Naive thymus-derived CD8-positive, alpha-beta T cell (primary cell): ENCODE results near the gene BAHCC1. TPM values are rescaled to one million over a fixed set of nuclear protein-coding genes. Genes with fewer than 3 reads are reported as not detected.
"Not testable (repeated sequence)": the region's sequence is repeated elsewhere in the genome, so short reads cannot be mapped to it uniquely, and the experiment has no call there.

Experiments used
- ATAC-seq, 2 donors: fragments of 150-1000 bp; cut with Tn5 transposase in 1 of 2; sonication (Bioruptor Pico), chemical (Tn5 transposase) in 1 of 2; 1 replicate in 1 of 2; 2 replicates in 1 of 2; pipeline ENCODE4 v1.10.0; 2021; ENCODE audit warnings: mild to moderate bottlenecking in 2 of 2, moderate library complexity in 2 of 2
- POLR2A ChIA-PET: fragments of 350-600 bp; sonication (Branson Sonifier 250); formaldehyde crosslinking; loops from one replicate; lab custom pipeline; 2021; ENCODE audit warnings: antibody characterized with exemption; lab: Charles Lee
- DNase-seq, 10 donors: peaks; one replicate each; pipeline versions ENCODE4 v3.0.0 to v3.0.0-alpha.2; 2020 to 2022
- H3K27ac Mint-ChIP-seq, 10 donors: one replicate each; pipeline ENCODE4 v1.8.0; 2020 to 2022; ENCODE audit warnings: mild to moderate bottlenecking in 10 of 10, mixed read lengths in 10 of 10, moderate library complexity in 4 of 10, inconsistent platforms in 1 of 10
- H3K27me3 Mint-ChIP-seq, 5 donors: one replicate each; pipeline ENCODE4 v1.8.0; 2021 to 2022; ENCODE audit warnings: mixed read lengths in 5 of 5
- H3K36me3 Mint-ChIP-seq, 3 donors: one replicate each; pipeline ENCODE4 v1.8.0; 2020 to 2022; ENCODE audit warnings: mixed read lengths in 3 of 3, mild to moderate bottlenecking in 2 of 3, inconsistent platforms in 1 of 3
- H3K4me1 Mint-ChIP-seq, 4 donors: one replicate each; pipeline ENCODE4 v1.8.0; 2021 to 2022; ENCODE audit warnings: mixed read lengths in 4 of 4
- H3K4me3 Mint-ChIP-seq, 10 donors: one replicate each; pipeline ENCODE4 v1.8.0; 2020 to 2022; ENCODE audit warnings: mild to moderate bottlenecking in 10 of 10, mixed read lengths in 10 of 10, moderate library complexity in 6 of 10, inconsistent platforms in 1 of 10
- H3K9me3 Mint-ChIP-seq, 9 donors: one replicate each; pipeline ENCODE4 v1.8.0; 2020 to 2022; ENCODE audit warnings: mixed read lengths in 9 of 9, mild to moderate bottlenecking in 3 of 9, inconsistent platforms in 1 of 9, moderate library complexity in 1 of 9
- polyA plus RNA-seq, 3 donors: library from polyadenylated mRNA; unstranded; fragments of 300-500 nt; fragmentation: Illumina TruSeq; gene quantifications; one replicate each; pipeline ENCODE4 v1.2.3, GENCODE V29; 2021
- total RNA-seq, 8 experiments: library from RNA in 2 of 8; stranded (reverse) in 2 of 8; gene quantifications; one replicate each; pipeline ENCODE4 v1.2.3 and lab custom pipeline; 2021 to 2026

Gene BAHCC1
- total RNA-seq = not detected
- polyA plus RNA-seq = not detected
- 0 to 0.49 (median 0.23) reads per million in 6 experiments for total RNA-seq (lab: John Stamatoyannopoulos, UW)

- DNase-seq (peak; percentile 47 to 84 (median 58)), ATAC-seq (peak; percentile 51 to 54)
- Mint-ChIP-seq H3K4me3 (peak within 1 kb of the TSS; percentile 39 to 85 (median 58)), H3K27ac (peak within 1 kb of the TSS in 6 of 10 donors; percentile 31 to 91 (median 75)), H3K4me1 (peaks cover 10 to 36% (median 23%) of the 10 kb centered on the region in 4 donors), H3K36me3 (peaks cover 0 to 5% (median 0%) of the 10 kb centered on the region in 3 donors), H3K27me3 (peaks cover 24 to 63% (median 40%) of the 10 kb centered on the region in 5 donors), H3K9me3 (no peaks in the 10 kb centered on the region)
- POLR2A ChIA-PET = interaction anchor here (0.6 to 1.4 kb wide), 5 partner anchors 10 to 272 kb away, joined by 3 to 8 read pairs (median 3); no protein-coding TSS in a partner anchor
Measured at GRCh38 chr17:81394921-81395599, at the start of gene BAHCC1. BAHCC1 (plus strand) TSS chr17:81395457; CDS start chr17:81399740, 4,283 bp downstream.

GRCh38 chr17:81346090-81346907 is 49.0 kb upstream of the BAHCC1 start:
- Mint-ChIP-seq H3K9me3 (no peaks in the 10 kb centered on the region), H3K4me3 (peak overlapping the region in 9 of 10 donors; percentile 33 to 73 (median 63)), H3K27ac (no peak overlapping the region), H3K4me1 (peaks cover 8 to 32% (median 24%) of the 10 kb centered on the region in 4 donors), H3K36me3 (peaks cover 0 to 7% (median 3%) of the 10 kb centered on the region in 3 donors), H3K27me3 (peaks cover 16 to 57% (median 22%) of the 10 kb centered on the region in 5 donors)
- DNase-seq (peak; percentile 88 to 95 (median 92)), ATAC-seq (peak; percentile 91 to 96)
- POLR2A ChIA-PET = no interaction called here

- Mint-ChIP-seq H3K4me3 (peak overlapping the region in 6 of 10 donors; percentile 13 to 73 (median 33)), H3K27ac (no peak overlapping the region), H3K36me3 (peaks cover 0 to 7% (median 3%) of the 10 kb centered on the region in 3 donors), H3K27me3 (peaks cover 18 to 57% (median 22%) of the 10 kb centered on the region in 5 donors), H3K9me3 (no peaks in the 10 kb centered on the region), H3K4me1 (peaks cover 8 to 32% (median 24%) of the 10 kb centered on the region in 4 donors)
- ATAC-seq (no peak), DNase-seq (no peak)
- POLR2A ChIA-PET = no interaction called here
Measured at GRCh38 chr17:81346908-81347349, 48.3 kb upstream of the BAHCC1 start.

- POLR2A ChIA-PET = no interaction called here
- Mint-ChIP-seq H3K4me3 (peak overlapping the region in 2 of 10 donors; percentile 22 to 73), H3K27ac (no peak overlapping the region), H3K4me1 (peaks cover 7 to 29% (median 21%) of the 10 kb centered on the region in 4 donors), H3K27me3 (peaks cover 14 to 52% (median 21%) of the 10 kb centered on the region in 5 donors), H3K9me3 (no peaks in the 10 kb centered on the region), H3K36me3 (peaks cover 0 to 4% (median 3%) of the 10 kb centered on the region in 3 donors)
- no peak for DNase-seq
- no peak for ATAC-seq
Measured at GRCh38 chr17:81347437-81347836, 47.8 kb upstream of the BAHCC1 start.

- Mint-ChIP-seq H3K4me3 (no peak overlapping the region), H3K36me3 (peaks cover 0 to 3% (median 2%) of the 10 kb centered on the region in 3 donors), H3K27me3 (peaks cover 13 to 43% (median 16%) of the 10 kb centered on the region in 5 donors), H3K27ac (peak overlapping the region in 1 of 10 donors; percentile 16), H3K9me3 (no peaks in the 10 kb centered on the region), H3K4me1 (peaks cover 6 to 20% (median 17%) of the 10 kb centered on the region in 4 donors)
- DNase-seq = peak in 1 of 10 donors; percentile 60
- ATAC-seq = no peak
- POLR2A ChIA-PET = no interaction called here
Measured at GRCh38 chr17:81348097-81349055, 46.9 kb upstream of the BAHCC1 start.

GRCh38 chr17:81349397-81350319 is 45.6 kb upstream of the BAHCC1 start:
- POLR2A ChIA-PET = no interaction called here
- Mint-ChIP-seq H3K4me1 (peaks cover under 1 to 8% (median 6%) of the 10 kb centered on the region in 4 donors), H3K27me3 (peaks cover 5 to 30% (median 7%) of the 10 kb centered on the region in 5 donors), H3K36me3 (no peaks in the 10 kb centered on the region), H3K27ac (no peak overlapping the region), H3K4me3 (no peak overlapping the region), H3K9me3 (no peaks in the 10 kb centered on the region)
- no peak for ATAC-seq
- peak in 1 of 10 donors; percentile 53 for DNase-seq

- ATAC-seq (no peak), DNase-seq (peak in 1 of 10 donors; percentile 55)
- Mint-ChIP-seq H3K27ac (no peak overlapping the region), H3K27me3 (peaks cover 2 to 32% (median 7%) of the 10 kb centered on the region in 5 donors), H3K36me3 (no peaks in the 10 kb centered on the region), H3K4me3 (no peak overlapping the region), H3K4me1 (peaks cover 0 to 5% (median under 1%) of the 10 kb centered on the region in 4 donors), H3K9me3 (no peaks in the 10 kb centered on the region)
- POLR2A ChIA-PET = no interaction called here
Measured at GRCh38 chr17:81350320-81350890, 44.9 kb upstream of the BAHCC1 start.

GRCh38 chr17:81351329-81352052 is 43.8 kb upstream of the BAHCC1 start:
- H3K9me3 Mint-ChIP-seq, POLR2A ChIA-PET, H3K36me3 Mint-ChIP-seq, H3K4me3 Mint-ChIP-seq, ATAC-seq, H3K27ac Mint-ChIP-seq, H3K4me1 Mint-ChIP-seq: not testable (repeated sequence)
- peaks cover 2 to 33% (median 7%) of the 10 kb centered on the region in 5 donors for H3K27me3 Mint-ChIP-seq
- peak in 1 of 10 donors; percentile 4 for DNase-seq

- H3K27ac Mint-ChIP-seq, H3K9me3 Mint-ChIP-seq, H3K4me3 Mint-ChIP-seq, DNase-seq, ATAC-seq, H3K4me1 Mint-ChIP-seq, H3K36me3 Mint-ChIP-seq, POLR2A ChIA-PET: not testable (repeated sequence)
- H3K27me3 Mint-ChIP-seq = peaks cover 2 to 33% (median 7%) of the 10 kb centered on the region in 5 donors
Measured at GRCh38 chr17:81352056-81352455, 43.2 kb upstream of the BAHCC1 start.

- DNase-seq = no peak
- peaks cover 0 to 8% (median under 1%) of the 10 kb centered on the region in 4 donors for H3K4me1 Mint-ChIP-seq
- no peak for ATAC-seq
- H3K9me3 Mint-ChIP-seq = no peaks in the 10 kb centered on the region
- peaks cover 4 to 37% (median 11%) of the 10 kb centered on the region in 5 donors for H3K27me3 Mint-ChIP-seq
- H3K4me3 Mint-ChIP-seq = no peak overlapping the region
- POLR2A ChIA-PET = no interaction called here
- no peaks in the 10 kb centered on the region for H3K36me3 Mint-ChIP-seq
- no peak overlapping the region for H3K27ac Mint-ChIP-seq
Measured at GRCh38 chr17:81354252-81354953, 40.9 kb upstream of the BAHCC1 start.
